GM23248 (cell line): ENCODE measurements around the gene CEP95. TPM values are rescaled to one million over a fixed set of nuclear protein-coding genes. Genes with fewer than 3 reads are reported as not detected.

ENCODE experiments used
- DNase-seq: peaks from one replicate; pipeline ENCODE4 v3.0.0-alpha.2; 2015
- H2AFZ ChIP-seq: fragments of 200-600 bp; sonication (generic); 2 replicates; pipeline ENCODE4 v1.6.1; 2016; ENCODE audit warnings: antibody characterized with exemption
- H3F3A ChIP-seq: fragments of 200-600 bp; sonication (generic); 2 replicates; pipeline ENCODE4 v1.6.1; 2016; ENCODE audit warnings: mild to moderate bottlenecking, antibody characterized with exemption, mixed run types; ENCODE audit not compliant: insufficient read depth
- H3K27ac ChIP-seq: fragments of 200-600 bp; sonication (generic); 2 replicates; pipeline ENCODE4 v1.5.1; 2016; ENCODE audit warnings: mild to moderate bottlenecking
- H3K27me3 ChIP-seq: fragments of 200-600 bp; sonication (generic); replicated peaks from 2 replicates; pipeline ENCODE4 v1.6.1; 2016; ENCODE audit warnings: mild to moderate bottlenecking; ENCODE audit not compliant: insufficient read depth
- H3K36me3 ChIP-seq: fragments of 200-600 bp; sonication (generic); 2 replicates; pipeline ENCODE4 v1.6.1; 2016; ENCODE audit warnings: low read depth, mild to moderate bottlenecking
- H3K4me1 ChIP-seq: fragments of 200-600 bp; sonication (generic); 2 replicates; pipeline ENCODE4 v1.6.1; 2016; ENCODE audit warnings: mild to moderate bottlenecking; ENCODE audit not compliant: insufficient read depth
- H3K4me2 ChIP-seq: fragments of 200-600 bp; sonication (generic); one replicate; pipeline ENCODE4 v1.6.1; 2016; ENCODE audit warnings: mild to moderate bottlenecking; ENCODE audit not compliant: unreplicated experiment
- H3K4me3 ChIP-seq: fragments of 200-600 bp; sonication (generic); 2 replicates; pipeline ENCODE4 v1.5.1; 2016; ENCODE audit warnings: mild to moderate bottlenecking
- H3K79me2 ChIP-seq: fragments of 200-600 bp; sonication (generic); 2 replicates; pipeline ENCODE4 v1.6.1; 2016; ENCODE audit warnings: mild to moderate bottlenecking; ENCODE audit not compliant: insufficient read depth
- H3K9ac ChIP-seq: fragments of 200-600 bp; sonication (generic); 2 replicates; pipeline ENCODE4 v1.6.1; 2016; ENCODE audit warnings: mild to moderate bottlenecking
- H3K9me2 ChIP-seq: fragments of 200-600 bp; sonication (generic); 2 replicates; pipeline ENCODE4 v1.6.1; 2016; ENCODE audit warnings: mixed run types, mild to moderate bottlenecking, moderate library complexity; ENCODE audit not compliant: insufficient read depth
- H3K9me3 ChIP-seq: fragments of 200-600 bp; sonication (generic); one replicate; pipeline ENCODE4 v1.6.1; 2017; ENCODE audit warnings: low read depth
- H4K20me1 ChIP-seq: fragments of 200-600 bp; sonication (generic); 2 replicates; pipeline ENCODE4 v1.6.0; 2016; ENCODE audit not compliant: insufficient read depth
- EZH2 ChIP-seq: fragments of 200-600 bp; sonication (generic); IDR thresholded peaks from 2 replicates; pipeline ENCODE4 v1.6.1; 2018; ENCODE audit warnings: antibody characterized with exemption, mild to moderate bottlenecking; ENCODE audit not compliant: insufficient read depth, poor library complexity, severe bottlenecking
- EZH2phosphoT487 ChIP-seq: fragments of 200-600 bp; sonication (generic); IDR thresholded peaks from 2 replicates; pipeline ENCODE4 v1.6.1; 2018; ENCODE audit warnings: antibody characterized with exemption, moderate library complexity, mild to moderate bottlenecking, low read depth; ENCODE audit not compliant: insufficient read depth
- WGBS, 2 experiments: methylation state at CpG; one replicate each; pipeline ENCODE4 v1.1.6; 2015 to 2017; ENCODE audit warnings: low lambda C conversion rate in 2 of 2, low coverage in 1 of 2; ENCODE audit errors: missing lambda C conversion rate in 2 of 2; 5-methylcytosine and 5-hydroxymethylcytosine counted together
- in situ Hi-C: fragments of 300-500 bp; cut with MboI; formaldehyde crosslinking; loops from 2 replicates; pipeline ENCODE4 v1.15.0; 2020
- polyA plus RNA-seq: library from polyadenylated mRNA; unstranded; fragments of >200 nt; fragmentation: Nextera tagmentation; extraction: Ambion mirVana; gene quantifications from 2 replicates; pipeline ENCODE4 v1.2.1, GENCODE V29; 2016
- total RNA-seq: library from RNA; depleted of rRNA; stranded (reverse); fragments of >200 nt; shearing (Covaris generic); gene quantifications from 2 replicates; pipeline ENCODE4 v1.2.3, GENCODE V29; 2014

The CEP95 gene
- total and polyA plus RNA-seq, 2 experiments from 2014 or later: 16.8 to 17.5 TPM

GRCh38 chr17:64534187-64534586 is 27.4 kb downstream of the CEP95 start:
- Histone ChIP-seq H3F3A (peaks cover 100% of the 10 kb centered on the region), H3K27ac (0 out of 2 replicates have a peak overlapping the region, but pooled peaks have one; percentile 20), H3K9ac (no peak overlapping the region), H3K4me2 (no peak overlapping the region), H2AFZ (no peak overlapping the region), H3K79me2 (peaks cover 24% of the 10 kb centered on the region), H4K20me1 (no peaks in the 10 kb centered on the region), H3K4me1 (no peaks in the 10 kb centered on the region), H3K36me3 (peaks cover 92% of the 10 kb centered on the region), H3K9me2 (no peaks in the 10 kb centered on the region), H3K9me3 (no peaks in the 10 kb centered on the region), H3K4me3 (no peak overlapping the region), H3K27me3 (no peaks in the 10 kb centered on the region)
- in situ Hi-C loops: no loop called here
- TF ChIP-seq EZH2: no peak
- TF ChIP-seq EZH2phosphoT487: no peak
- DNase-seq: peak; percentile 42
- WGBS, 2 experiments: 94 to 96% methylated on average over 3 of the region's 3 CpGs

GRCh38 chr17:64535357-64535756 is 28.6 kb downstream of the CEP95 start:
- DNase-seq: no peak
- Histone ChIP-seq H3K36me3 (peaks cover 94% of the 10 kb centered on the region), H3K27me3 (no peaks in the 10 kb centered on the region), H3K27ac (peak overlapping the region; percentile 31), H2AFZ (no peak overlapping the region), H3K9me3 (no peaks in the 10 kb centered on the region), H3K79me2 (peaks cover 36% of the 10 kb centered on the region), H3K4me2 (no peak overlapping the region), H4K20me1 (no peaks in the 10 kb centered on the region), H3K4me1 (no peaks in the 10 kb centered on the region), H3F3A (peaks cover 100% of the 10 kb centered on the region), H3K4me3 (no peak overlapping the region), H3K9ac (no peak overlapping the region), H3K9me2 (no peaks in the 10 kb centered on the region)
- TF ChIP-seq EZH2: no peak
- TF ChIP-seq EZH2phosphoT487: no peak
- in situ Hi-C loops: no loop called here
- 79 to 85% methylated on average over 6 of the region's 6 CpGs for WGBS, 2 experiments

- no peak for DNase-seq
- Histone ChIP-seq H3K4me3 (no peak overlapping the region), H3K27ac (0 out of 2 replicates have a peak overlapping the region, but pooled peaks have one; percentile 31), H2AFZ (no peak overlapping the region), H3K36me3 (peaks cover 91% of the 10 kb centered on the region), H3F3A (peaks cover 98% of the 10 kb centered on the region), H3K4me2 (no peak overlapping the region), H3K79me2 (peaks cover 48% of the 10 kb centered on the region), H3K9ac (no peak overlapping the region), H3K9me3 (no peaks in the 10 kb centered on the region), H4K20me1 (no peaks in the 10 kb centered on the region), H3K9me2 (no peaks in the 10 kb centered on the region), H3K27me3 (no peaks in the 10 kb centered on the region), H3K4me1 (no peaks in the 10 kb centered on the region)
- in situ Hi-C loops: no loop called here
- TF ChIP-seq EZH2phosphoT487: no peak
- no peak for TF ChIP-seq EZH2
- WGBS, 2 experiments: 91 to 98% methylated on average over 2 of the region's 2 CpGs
Observed at GRCh38 chr17:64536913-64537312, 30.1 kb downstream of the CEP95 start.

GRCh38 chr17:64537488-64537887 is 30.7 kb downstream of the CEP95 start:
- Histone ChIP-seq H3K36me3 (peaks cover 91% of the 10 kb centered on the region), H3K27ac (0 out of 2 replicates have a peak overlapping the region, but pooled peaks have one; percentile 31), H3K9ac (no peak overlapping the region), H3K27me3 (no peaks in the 10 kb centered on the region), H4K20me1 (no peaks in the 10 kb centered on the region), H3K9me2 (no peaks in the 10 kb centered on the region), H3K9me3 (no peaks in the 10 kb centered on the region), H3K4me3 (no peak overlapping the region), H3K4me2 (no peak overlapping the region), H2AFZ (no peak overlapping the region), H3K79me2 (peaks cover 54% of the 10 kb centered on the region), H3F3A (peaks cover 98% of the 10 kb centered on the region), H3K4me1 (no peaks in the 10 kb centered on the region)
- WGBS, 2 experiments: 92 to 95% methylated on average over 3 to 5 of the region's 5 CpGs
- no peak for DNase-seq
- in situ Hi-C loops: no loop called here
- TF ChIP-seq EZH2 (no peak), EZH2phosphoT487 (no peak)

GRCh38 chr17:64538508-64539130 is 31.8 kb downstream of the CEP95 start:
- H3F3A ChIP-seq: peaks cover 97% of the 10 kb centered on the region
- in situ Hi-C loops: no loop called here
- peaks cover 91% of the 10 kb centered on the region for H3K36me3 ChIP-seq
- no peaks in the 10 kb centered on the region for H3K4me1 ChIP-seq
- H3K4me2 ChIP-seq: no peak overlapping the region
- H3K9me3 ChIP-seq: no peaks in the 10 kb centered on the region
- no peaks in the 10 kb centered on the region for H3K9me2 ChIP-seq
- H3K27ac ChIP-seq: peak overlapping the region; percentile 35
- no peak overlapping the region for H3K9ac ChIP-seq
- no peaks in the 10 kb centered on the region for H3K27me3 ChIP-seq
- H4K20me1 ChIP-seq: no peaks in the 10 kb centered on the region
- no peak overlapping the region for H2AFZ ChIP-seq
- H3K79me2 ChIP-seq: peaks cover 65% of the 10 kb centered on the region
- no peak for TF ChIP-seq EZH2
- no peak for TF ChIP-seq EZH2phosphoT487
- 74 to 81% methylated on average over 7 of the region's 7 CpGs for WGBS, 2 experiments
- no peak for DNase-seq
- H3K4me3 ChIP-seq: no peak overlapping the region
